ENCODE measurements around the gene LIPT1. TPM values are rescaled to one million over a fixed set of nuclear protein-coding genes. Genes with fewer than 3 reads are reported as not detected.
A peak's percentile ranks its signal among the peaks of the same experiment; 100 is the strongest.

Gene LIPT1
- total and polyA plus RNA-seq, 4 donors = 5.3 to 11.0 (median 8.3) TPM

DNA sequence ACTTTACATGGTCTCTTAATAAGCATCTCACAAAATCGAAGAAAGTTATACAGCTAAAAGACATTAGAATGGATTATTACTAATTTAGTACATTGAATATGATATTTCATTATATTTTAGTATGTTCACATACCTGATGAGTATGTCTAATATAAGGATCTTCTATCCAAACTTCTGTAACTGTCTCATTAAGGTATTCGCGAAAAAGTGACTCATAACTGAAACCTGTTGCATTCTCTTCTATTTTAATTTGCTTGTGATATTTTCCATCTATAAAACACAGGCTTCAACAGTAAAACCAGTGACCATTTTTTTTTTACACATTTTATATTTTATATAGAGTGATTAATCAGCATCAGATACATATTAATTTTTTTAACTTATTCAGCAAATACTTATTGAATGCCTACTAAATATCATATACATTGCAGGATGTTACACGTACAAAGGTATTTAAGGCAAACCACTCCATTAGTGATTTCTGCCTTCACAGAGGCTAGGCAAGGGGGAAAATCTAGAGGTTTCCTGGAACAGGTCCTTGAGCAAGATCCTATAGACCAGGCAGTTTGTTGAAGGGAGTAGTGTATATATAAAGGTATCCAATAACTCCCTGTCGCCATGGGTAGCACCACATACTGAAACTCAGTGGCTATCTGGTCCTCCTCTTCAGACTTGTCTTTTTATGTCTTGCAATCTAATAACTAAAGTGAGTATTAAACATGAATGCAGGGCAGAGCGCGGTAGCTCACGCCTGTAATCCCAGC, 16.8 kb downstream of the LIPT1 start:
- H3K36me3 ChIP-seq (ENCODE audit: control insufficient read depth in 4 of 4, insufficient read depth in 4 of 4, low read length in 4 of 4) = peaks cover 8 to 14% (median 10%) of the 10 kb centered on the region in 4 donors
- no peak overlapping the region for H3K9ac ChIP-seq (ENCODE audit: insufficient read depth in 1 of 2, low read length in 2 of 2)
- DNase-seq (no peak), ATAC-seq (ENCODE audit: insufficient read depth, low FRiP score) (no peak)
- TF ChIP-seq CTCF (IDR thresholded peaks at IDR 0.05; ENCODE audit: control extremely low read depth, extremely low read depth) = no peak
- H3K4me1 ChIP-seq (ENCODE audit: control insufficient read depth in 5 of 5, insufficient read depth in 5 of 5, low read length in 5 of 5) = no peaks in the 10 kb centered on the region
- no peak overlapping the region for H3K4me3 ChIP-seq
- H3K27ac ChIP-seq (ENCODE audit: low read depth in 1 of 2, low read length in 1 of 2) = no peak overlapping the region
- WGBS, 2 donors = 97% methylated on average over 8 of the region's 8 CpGs
- H3K9me3 ChIP-seq (ENCODE audit: control insufficient read depth in 4 of 4, insufficient read depth in 3 of 4, low read length in 3 of 4) = no peaks in the 10 kb centered on the region
- no peaks in the 10 kb centered on the region for H3K27me3 ChIP-seq (ENCODE audit: control insufficient read depth in 3 of 3, insufficient read depth in 3 of 3, low read length in 2 of 3)

DNA sequence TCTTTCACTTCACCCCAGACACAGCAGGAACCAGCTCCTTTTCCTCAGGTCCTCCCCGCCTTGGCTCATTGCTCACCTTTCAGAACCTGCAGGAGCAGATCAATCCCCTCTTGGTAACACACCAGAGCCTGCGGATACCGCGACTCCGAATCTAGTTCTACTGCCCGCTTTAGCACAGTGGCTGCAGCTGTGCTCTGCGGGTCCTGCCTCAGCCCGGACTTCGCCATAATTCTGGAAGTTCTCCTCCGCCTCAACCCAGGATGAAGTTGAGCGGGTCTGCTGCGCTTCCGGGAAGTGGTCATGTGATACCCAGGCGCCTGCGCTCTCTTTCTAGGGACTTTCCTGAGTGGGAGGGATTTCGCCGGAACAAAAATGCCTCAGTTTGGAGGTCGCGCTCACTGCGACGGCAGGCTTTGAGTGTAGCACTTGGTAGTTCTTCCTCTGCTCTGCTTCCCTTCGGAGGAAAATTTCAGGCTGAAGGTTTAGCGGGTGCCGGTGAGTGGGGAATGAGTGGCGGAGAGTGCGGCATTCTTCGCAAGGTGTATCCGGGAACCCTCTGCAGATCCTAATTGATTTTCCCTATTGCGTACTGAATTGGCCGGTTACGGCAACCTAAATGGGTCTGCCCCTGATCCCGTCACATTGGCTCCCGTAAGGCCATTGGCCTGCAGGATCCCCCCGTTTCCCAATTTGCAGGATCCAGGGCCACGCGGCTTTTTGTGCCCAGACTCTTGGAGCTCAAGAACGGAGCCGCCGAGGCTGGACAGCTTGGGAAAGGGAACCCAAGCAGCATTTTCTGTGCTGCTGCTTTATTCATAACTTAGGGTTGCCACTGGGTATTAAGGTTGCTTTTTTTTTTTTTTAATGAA, 26.2 kb downstream of the LIPT1 start, which contains the start of the genes MITD1 and MRPL30:
Gene MITD1, minus strand, starts transcription at position 304 of the 869 bp plus-strand sequence. Its CDS starts 77 bp downstream, at position 227.
Gene MRPL30, plus strand, starts transcription at position 430 of the 869 bp plus-strand sequence. CDS start 5,020 bp downstream, outside the sequence.
- Histone ChIP-seq H3K27me3 (ENCODE audit: control insufficient read depth in 3 of 3, insufficient read depth in 3 of 3, low read length in 2 of 3) (no peaks in the 10 kb centered on the region), H3K36me3 (ENCODE audit: control insufficient read depth in 4 of 4, insufficient read depth in 4 of 4, low read length in 4 of 4) (no peaks in the 10 kb centered on the region), H3K27ac (ENCODE audit: low read depth in 1 of 2, low read length in 1 of 2) (peak within 1 kb of the TSS; percentile 76 to 95), H3K4me3 (peak within 1 kb of the TSS; percentile 98), H3K9ac (ENCODE audit: insufficient read depth in 1 of 2, low read length in 2 of 2) (peak within 1 kb of the TSS; percentile 81 to 97), H3K4me1 (ENCODE audit: control insufficient read depth in 5 of 5, insufficient read depth in 5 of 5, low read length in 5 of 5) (peaks cover 0 to 18% (median 7%) of the 10 kb centered on the region in 5 donors), H3K9me3 (ENCODE audit: control insufficient read depth in 4 of 4, insufficient read depth in 3 of 4, low read length in 3 of 4) (peaks cover 0 to 3% (median 0%) of the 10 kb centered on the region in 4 donors)
- peak; percentile 96 to 98 (median 98) for DNase-seq
- 0% methylated on average over 39 of the region's 39 CpGs for WGBS, 2 donors
- no peak for TF ChIP-seq CTCF (IDR thresholded peaks at IDR 0.05; ENCODE audit: control extremely low read depth, extremely low read depth)
- ATAC-seq (ENCODE audit: insufficient read depth, low FRiP score) = peak; percentile 91

- H3K9ac ChIP-seq (ENCODE audit: insufficient read depth in 1 of 2, low read length in 2 of 2) = peak overlapping the region; percentile 81 to 97
- H3K4me3 ChIP-seq = peak overlapping the region; percentile 98
- peaks cover 0 to 18% (median 7%) of the 10 kb centered on the region in 5 donors for H3K4me1 ChIP-seq (ENCODE audit: control insufficient read depth in 5 of 5, insufficient read depth in 5 of 5, low read length in 5 of 5)
- peak in 1 of 3 donors; percentile 12 for DNase-seq
- H3K9me3 ChIP-seq (ENCODE audit: control insufficient read depth in 4 of 4, insufficient read depth in 3 of 4, low read length in 3 of 4) = peaks cover 0 to 3% (median 0%) of the 10 kb centered on the region in 4 donors
- H3K27me3 ChIP-seq (ENCODE audit: control insufficient read depth in 3 of 3, insufficient read depth in 3 of 3, low read length in 2 of 3) = no peaks in the 10 kb centered on the region
- no peak for TF ChIP-seq CTCF (IDR thresholded peaks at IDR 0.05; ENCODE audit: control extremely low read depth, extremely low read depth)
- H3K27ac ChIP-seq (ENCODE audit: low read depth in 1 of 2, low read length in 1 of 2) = peak overlapping the region in 1 of 2 donors; percentile 76
- no peak for ATAC-seq (ENCODE audit: insufficient read depth, low FRiP score)
- 3 to 4% methylated on average over 4 of the region's 4 CpGs for WGBS, 2 donors
- no peaks in the 10 kb centered on the region for H3K36me3 ChIP-seq (ENCODE audit: control insufficient read depth in 4 of 4, insufficient read depth in 4 of 4, low read length in 4 of 4)
These were observed 26.8 kb downstream of the LIPT1 start for GRCh38 chr2:99181624-99182000.
